Naive B cell (primary cell): ENCODE data around the gene LYPD4. TPM values are rescaled to one million over a fixed set of nuclear protein-coding genes. Genes with fewer than 3 reads are reported as not detected.

ENCODE experiments used
- ATAC-seq, 2 donors: fragments of 150-1000 bp; cut with Tn5 transposase; 2 replicates each; pipeline ENCODE4 v1.10.0; 2021; ENCODE audit warnings: low read depth in 2 of 2, mild to moderate bottlenecking in 2 of 2, moderate library complexity in 2 of 2
- DNase-seq: peaks from one replicate; pipeline ENCODE4 v3.0.0; 2022
- H3K27ac Mint-ChIP-seq, 6 donors: one replicate each; pipeline ENCODE4 v1.8.0; 2020 to 2022; ENCODE audit warnings: mild to moderate bottlenecking in 6 of 6, mixed read lengths in 6 of 6, moderate library complexity in 5 of 6, inconsistent platforms in 2 of 6
- H3K27me3 Mint-ChIP-seq, 3 donors: one replicate each; pipeline ENCODE4 v1.8.0; 2021 to 2022; ENCODE audit warnings: mixed read lengths in 3 of 3, mild to moderate bottlenecking in 1 of 3
- H3K36me3 Mint-ChIP-seq, 2 donors: one replicate each; pipeline ENCODE4 v1.8.0; 2020 to 2022; ENCODE audit warnings: mixed read lengths in 2 of 2, inconsistent platforms in 1 of 2, mild to moderate bottlenecking in 1 of 2
- H3K4me1 Mint-ChIP-seq, 3 donors: one replicate each; pipeline ENCODE4 v1.8.0; 2020 to 2022; ENCODE audit warnings: mixed read lengths in 3 of 3, inconsistent platforms in 1 of 3, mild to moderate bottlenecking in 1 of 3, moderate library complexity in 1 of 3
- H3K4me3 Mint-ChIP-seq, 8 donors: one replicate each; pipeline ENCODE4 v1.8.0; 2020 to 2022; ENCODE audit warnings: mild to moderate bottlenecking in 8 of 8, mixed read lengths in 8 of 8, moderate library complexity in 8 of 8, inconsistent platforms in 2 of 8
- H3K9me3 Mint-ChIP-seq, 7 donors: one replicate each; pipeline ENCODE4 v1.8.0; 2020 to 2022; ENCODE audit warnings: mixed read lengths in 7 of 7, mild to moderate bottlenecking in 5 of 7, inconsistent platforms in 2 of 7, moderate library complexity in 1 of 7
- polyA plus RNA-seq, 6 donors: library from polyadenylated mRNA; unstranded; fragments of 300-500 nt; fragmentation: Illumina TruSeq; gene quantifications; one replicate each; pipeline ENCODE4 v1.2.3, GENCODE V29; 2021; ENCODE audit warnings: low read depth in 6 of 6

The LYPD4 gene
- polyA plus RNA-seq, 6 donors from 2014 or later = not detected

- Mint-ChIP-seq H3K27me3 (no peaks in the 10 kb centered on the region), H3K9me3 (no peaks in the 10 kb centered on the region), H3K27ac (peak overlapping the region in 3 of 6 donors; percentile 84 to 94 (median 85)), H3K4me3 (peak overlapping the region in 3 of 8 donors; percentile 16 to 70 (median 42)), H3K4me1 (peaks cover 40 to 85% (median 55%) of the 10 kb centered on the region in 3 donors), H3K36me3 (peaks cover 7 to 8% of the 10 kb centered on the region in 2 donors)
- no peak for ATAC-seq
- no peak for DNase-seq
These were observed 25.0 kb upstream of the LYPD4 start for GRCh38 chr19:41869374-41869955.

DNA sequence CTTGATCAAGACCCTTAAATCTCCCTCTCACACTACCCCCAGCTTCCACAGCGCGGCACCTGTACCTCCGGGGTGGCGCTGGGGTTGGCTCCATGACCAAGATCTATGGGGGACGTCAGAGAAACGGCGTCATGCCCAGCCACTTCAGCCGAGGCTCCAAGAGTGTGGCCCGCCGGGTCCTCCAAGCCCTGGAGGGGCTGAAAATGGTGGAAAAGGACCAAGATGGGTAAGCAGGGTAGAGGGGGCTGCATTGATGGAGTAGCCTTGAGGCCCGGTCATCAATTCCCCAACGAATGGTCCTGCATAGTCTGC lies 24.5 kb upstream of the LYPD4 start:
- no peak overlapping the region for H3K4me3 Mint-ChIP-seq
- DNase-seq = no peak
- peaks cover 10 to 13% of the 10 kb centered on the region in 2 donors for H3K36me3 Mint-ChIP-seq

DNA sequence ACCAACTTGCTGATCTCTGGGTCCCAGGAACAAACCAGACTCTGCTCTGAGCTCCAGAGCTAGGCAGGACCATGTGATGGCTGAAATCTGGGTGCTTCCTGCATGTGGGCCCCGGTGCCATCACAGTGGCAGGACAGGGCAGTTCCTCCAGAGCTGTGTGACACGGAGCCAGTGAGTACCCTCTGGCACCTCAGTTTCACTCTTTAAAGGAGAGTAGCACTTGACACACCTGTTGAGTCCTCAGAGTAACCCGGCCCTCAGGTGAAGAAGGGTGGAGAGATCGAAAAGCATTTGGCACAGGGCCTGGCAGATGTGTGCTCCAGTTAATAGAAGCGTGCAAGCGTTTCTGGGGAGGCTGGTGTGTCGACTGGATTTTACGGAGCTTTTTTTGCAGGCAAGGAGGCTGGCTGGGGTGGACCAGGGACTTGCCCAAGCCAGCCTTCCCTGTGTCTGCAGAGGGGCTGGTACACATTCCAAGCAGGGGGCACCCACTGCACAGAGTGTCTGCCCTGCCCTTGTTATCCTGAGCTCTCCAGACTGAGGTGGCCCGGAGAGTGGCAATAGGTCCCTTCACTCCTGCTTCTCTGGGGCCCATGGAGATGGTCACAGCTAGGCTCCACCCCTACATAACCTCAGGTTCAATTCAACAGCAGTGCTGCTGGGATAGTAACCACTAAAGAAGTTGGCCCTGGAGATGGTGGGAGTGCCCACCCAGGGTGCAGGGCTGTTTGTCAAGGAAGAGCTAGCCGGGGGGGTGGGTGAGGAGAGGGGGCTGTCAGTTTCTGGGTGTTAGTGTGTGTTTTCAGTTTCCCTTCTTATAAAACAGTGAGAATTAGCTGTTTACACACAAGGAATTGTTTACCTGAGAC lies 23.9 kb upstream of the LYPD4 start:
- Mint-ChIP-seq H3K4me3 (peak overlapping the region in 1 of 8 donors; percentile 78), H3K27me3 (no peaks in the 10 kb centered on the region), H3K9me3 (no peaks in the 10 kb centered on the region), H3K36me3 (peaks cover 11 to 19% of the 10 kb centered on the region in 2 donors), H3K4me1 (peaks cover 46 to 84% (median 62%) of the 10 kb centered on the region in 3 donors), H3K27ac (peak overlapping the region in 5 of 6 donors; percentile 44 to 94 (median 86))
- ATAC-seq (no peak), DNase-seq (no peak)

More for the DNA sequence above, 24.5 kb upstream of the LYPD4 start:
- H3K9me3 Mint-ChIP-seq = no peaks in the 10 kb centered on the region
- peak overlapping the region in 2 of 6 donors; percentile 14 to 94 for H3K27ac Mint-ChIP-seq
- no peaks in the 10 kb centered on the region for H3K27me3 Mint-ChIP-seq
- H3K4me1 Mint-ChIP-seq = peaks cover 45 to 85% (median 60%) of the 10 kb centered on the region in 3 donors
- ATAC-seq = no peak

DNA sequence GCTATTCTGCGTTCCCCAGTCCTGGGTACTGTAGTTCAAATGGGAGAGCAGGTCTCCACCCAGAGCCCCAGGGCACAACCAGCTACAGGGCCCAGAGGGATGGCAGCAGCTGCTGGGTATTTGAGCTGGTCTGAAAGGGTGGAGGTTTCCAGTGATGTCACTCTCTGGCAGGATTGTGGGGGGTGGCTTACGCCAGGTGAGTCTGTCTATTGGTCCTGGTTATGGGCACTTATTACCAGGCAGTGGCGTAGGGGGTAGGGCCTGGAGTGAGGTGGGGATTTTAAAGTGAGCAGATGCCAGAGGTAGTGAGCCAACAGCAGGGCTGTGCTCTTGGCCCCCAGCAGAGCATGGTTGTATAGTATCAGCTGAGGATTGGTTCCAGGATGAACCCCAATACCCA lies 21.8 kb upstream of the LYPD4 start:
- H3K27ac Mint-ChIP-seq = peak overlapping the region in 3 of 6 donors; percentile 58 to 85 (median 66)
- DNase-seq (no peak), ATAC-seq (no peak)
- H3K27me3 Mint-ChIP-seq = no peaks in the 10 kb centered on the region
- H3K36me3 Mint-ChIP-seq = peaks cover 8 to 22% of the 10 kb centered on the region in 2 donors
- peaks cover 46 to 84% (median 63%) of the 10 kb centered on the region in 3 donors for H3K4me1 Mint-ChIP-seq
- no peaks in the 10 kb centered on the region for H3K9me3 Mint-ChIP-seq
- H3K4me3 Mint-ChIP-seq = peak overlapping the region in 3 of 8 donors; percentile 32 to 61 (median 58)

GRCh38 chr19:41864374-41864773 lies 19.9 kb upstream of the LYPD4 start:
- Mint-ChIP-seq H3K27ac (peak overlapping the region in 2 of 6 donors; percentile 50 to 58), H3K4me1 (peaks cover 41 to 81% (median 59%) of the 10 kb centered on the region in 3 donors), H3K27me3 (no peaks in the 10 kb centered on the region), H3K36me3 (peaks cover 4 to 22% of the 10 kb centered on the region in 2 donors), H3K9me3 (no peaks in the 10 kb centered on the region), H3K4me3 (peak overlapping the region in 1 of 8 donors; percentile 45)
- ATAC-seq (no peak), DNase-seq (no peak)

GRCh38 chr19:41863209-41863931 lies 18.9 kb upstream of the LYPD4 start:
- Mint-ChIP-seq H3K36me3 (peaks cover 4 to 22% of the 10 kb centered on the region in 2 donors), H3K4me3 (peak overlapping the region in 4 of 8 donors; percentile 12 to 88 (median 49)), H3K27me3 (no peaks in the 10 kb centered on the region), H3K9me3 (no peaks in the 10 kb centered on the region), H3K4me1 (peaks cover 41 to 81% (median 58%) of the 10 kb centered on the region in 3 donors), H3K27ac (peak overlapping the region in 5 of 6 donors; percentile 38 to 88 (median 78))
- DNase-seq (no peak), ATAC-seq (no peak)

- peaks cover 34 to 74% (median 50%) of the 10 kb centered on the region in 3 donors for H3K4me1 Mint-ChIP-seq
- H3K4me3 Mint-ChIP-seq = peak overlapping the region in 7 of 8 donors; percentile 61 to 99 (median 88)
- ATAC-seq (no peak), DNase-seq (no peak)
- H3K36me3 Mint-ChIP-seq = peaks cover 4 to 14% of the 10 kb centered on the region in 2 donors
- H3K27ac Mint-ChIP-seq = peak overlapping the region in 4 of 6 donors; percentile 18 to 92 (median 44)
- no peaks in the 10 kb centered on the region for H3K9me3 Mint-ChIP-seq
- H3K27me3 Mint-ChIP-seq = no peaks in the 10 kb centered on the region
These were observed 18.0 kb upstream of the LYPD4 start for GRCh38 chr19:41862445-41862986.

GRCh38 chr19:41861846-41862245 lies 17.4 kb upstream of the LYPD4 start:
- Mint-ChIP-seq H3K27me3 (no peaks in the 10 kb centered on the region), H3K9me3 (no peaks in the 10 kb centered on the region), H3K4me1 (peaks cover 34 to 70% (median 50%) of the 10 kb centered on the region in 3 donors), H3K36me3 (peaks cover 4 to 14% of the 10 kb centered on the region in 2 donors), H3K4me3 (peak overlapping the region; percentile 85 to 99 (median 92)), H3K27ac (peak overlapping the region in 3 of 6 donors; percentile 88 to 95 (median 92))
- DNase-seq (no peak), ATAC-seq (no peak)

DNA sequence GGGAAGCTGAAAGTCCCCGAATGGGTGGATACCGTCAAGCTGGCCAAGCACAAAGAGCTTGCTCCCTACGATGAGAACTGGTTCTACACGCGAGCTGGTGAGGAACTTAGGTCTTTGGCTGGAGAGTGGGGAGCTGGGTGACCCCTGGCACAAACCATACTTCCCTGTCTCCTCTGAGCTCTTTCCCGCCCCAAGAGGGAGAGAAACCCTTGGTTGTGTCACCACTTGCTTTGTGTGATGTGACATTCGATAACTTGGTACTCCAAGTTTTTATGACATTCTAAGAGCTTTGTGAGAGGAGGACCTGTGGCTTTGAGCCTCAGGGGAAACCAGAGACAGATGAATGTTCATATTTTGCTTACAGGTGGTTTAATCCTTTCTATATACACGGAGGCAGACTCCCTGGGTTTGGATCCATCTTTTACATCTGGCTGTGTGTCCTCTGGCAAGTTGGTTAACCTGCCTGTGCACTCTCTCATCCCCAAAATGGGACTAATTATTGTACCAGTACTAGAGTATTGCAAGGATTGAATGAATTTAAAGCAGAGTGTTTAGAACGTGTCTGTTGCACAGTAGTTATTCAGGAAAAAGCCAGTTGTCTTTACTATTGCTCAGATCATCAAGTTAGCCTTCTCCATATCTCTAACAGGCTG lies 16.8 kb upstream of the LYPD4 start:
- Mint-ChIP-seq H3K27ac (peak overlapping the region in 5 of 6 donors; percentile 85 to 98 (median 95)), H3K9me3 (no peaks in the 10 kb centered on the region), H3K4me1 (peaks cover 32 to 64% (median 46%) of the 10 kb centered on the region in 3 donors), H3K36me3 (peaks cover 4 to 14% of the 10 kb centered on the region in 2 donors), H3K4me3 (peak overlapping the region; percentile 85 to 99 (median 92)), H3K27me3 (no peaks in the 10 kb centered on the region)
- DNase-seq = no peak
- no peak for ATAC-seq

DNA sequence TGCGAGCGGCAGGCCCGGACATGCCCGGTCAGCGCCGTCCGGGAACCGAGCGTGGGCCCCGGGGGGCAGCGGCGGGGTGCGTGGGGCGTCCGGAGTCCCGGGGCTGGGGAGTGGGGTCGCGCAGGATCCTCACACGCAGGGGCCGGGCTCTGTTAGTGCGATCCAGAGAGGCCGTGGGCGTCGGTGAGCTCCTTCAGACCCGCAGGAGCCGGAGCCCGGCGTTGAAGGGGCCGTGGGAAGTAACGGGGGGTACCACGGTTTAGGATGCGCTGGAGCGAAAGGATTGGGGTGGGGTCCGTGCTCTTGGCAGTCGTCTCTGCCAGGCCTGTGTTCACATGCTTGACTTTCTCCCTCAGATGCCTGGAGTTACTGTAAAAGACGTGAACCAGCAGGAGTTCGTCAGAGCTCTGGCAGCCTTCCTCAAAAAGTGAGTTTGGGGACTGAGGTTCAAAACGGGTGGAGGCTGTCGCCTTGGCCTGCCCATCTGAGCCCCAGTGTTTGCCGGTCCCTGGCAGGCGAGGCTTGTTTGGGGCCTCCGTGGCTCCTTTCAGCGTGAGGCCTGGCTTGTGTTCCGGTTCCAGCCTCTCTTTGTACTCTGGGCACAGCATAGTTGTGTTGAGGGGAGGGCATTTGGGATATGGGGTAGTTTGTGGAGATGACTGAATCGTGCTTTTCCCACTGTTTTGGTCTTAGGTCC lies 16.1 kb upstream of the LYPD4 start:
- no peaks in the 10 kb centered on the region for H3K27me3 Mint-ChIP-seq
- peak overlapping the region; percentile 85 to 98 (median 94) for H3K27ac Mint-ChIP-seq
- no peak for DNase-seq
- ATAC-seq = no peak
- peak overlapping the region; percentile 85 to 99 (median 92) for H3K4me3 Mint-ChIP-seq
- H3K4me1 Mint-ChIP-seq = peaks cover 31 to 58% (median 44%) of the 10 kb centered on the region in 3 donors
- peaks cover 4 to 14% of the 10 kb centered on the region in 2 donors for H3K36me3 Mint-ChIP-seq
- no peaks in the 10 kb centered on the region for H3K9me3 Mint-ChIP-seq

- H3K9me3 Mint-ChIP-seq = no peaks in the 10 kb centered on the region
- no peaks in the 10 kb centered on the region for H3K27me3 Mint-ChIP-seq
- ATAC-seq (peak; percentile 82), DNase-seq (peak; percentile 98)
- H3K4me3 Mint-ChIP-seq = peak within 1 kb of the TSS; percentile 85 to 99 (median 94)
- H3K36me3 Mint-ChIP-seq = peaks cover 4 to 14% of the 10 kb centered on the region in 2 donors
- H3K27ac Mint-ChIP-seq = peak within 1 kb of the TSS; percentile 92 to 99 (median 98)
- H3K4me1 Mint-ChIP-seq = peaks cover 31 to 54% (median 44%) of the 10 kb centered on the region in 3 donors
These were observed 15.3 kb upstream of the LYPD4 start, which contains the start of gene RPS19 for GRCh38 chr19:41859618-41860418. Gene RPS19 (plus strand): TSS chr19:41860255. CDS start chr19:41860775, 520 bp downstream.
